Retinal pigment epithelial cell (primary cell): ENCODE measurements around the gene CORO7.
A peak's percentile ranks its signal among the peaks of the same experiment; 100 is the strongest.

Source experiments
- DNase-seq: peaks from one replicate; pipeline ENCODE4 v3.0.0-alpha.2; 2010; ENCODE audit warnings: low read depth
- H3K4me3 ChIP-seq: 2 replicates; pipeline ENCODE4 v1.5.1; 2011; ENCODE audit warnings: mild to moderate bottlenecking, low read length, control low read depth, moderate library complexity
- TF ChIP-seq, protein P1 (sequence below): conservative IDR thresholded peaks from 2 replicates; pipeline ENCODE4 v1.5.1; 2011; ENCODE audit warnings: low read depth, low read length, control low read depth, inconsistent platforms

Gene CORO7

DNA sequence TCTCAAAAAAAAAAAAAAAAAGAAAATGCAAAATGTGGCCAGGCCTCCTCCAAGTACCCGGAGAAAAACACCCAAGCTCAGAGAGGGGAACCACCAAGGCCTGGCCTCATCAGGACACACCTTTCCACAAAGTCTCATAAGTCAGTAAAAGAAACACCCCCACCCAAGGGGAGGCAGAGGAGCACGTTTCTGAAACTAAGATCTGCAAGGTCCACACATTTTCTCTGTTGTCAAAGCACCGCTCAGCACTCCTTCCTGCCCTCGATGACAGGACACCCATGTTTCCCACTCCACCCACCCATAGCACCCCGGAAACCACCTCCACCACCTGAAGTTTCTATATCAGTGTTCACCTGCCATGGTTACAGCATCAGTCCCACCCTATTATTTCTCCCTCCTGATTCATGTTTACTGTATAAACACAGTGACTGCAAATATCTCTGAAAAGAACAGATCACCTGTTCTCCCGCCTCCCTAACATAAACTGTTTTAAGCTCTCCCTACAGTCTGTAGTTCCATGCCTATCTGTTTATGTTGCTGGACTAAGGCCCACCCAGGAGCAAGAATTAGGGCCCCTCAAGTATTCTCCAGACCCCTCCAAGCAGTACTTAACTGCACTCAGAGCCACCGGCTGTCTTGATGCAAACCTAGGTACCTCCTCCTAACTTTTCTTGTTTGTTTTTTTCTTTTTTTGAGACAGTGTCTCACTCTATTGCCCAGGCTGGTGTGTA is 2.0 kb downstream of the CORO7 start:
- no peak for DNase-seq
- no peak overlapping the region for H3K4me3 ChIP-seq
- TF ChIP-seq, protein P1, sequence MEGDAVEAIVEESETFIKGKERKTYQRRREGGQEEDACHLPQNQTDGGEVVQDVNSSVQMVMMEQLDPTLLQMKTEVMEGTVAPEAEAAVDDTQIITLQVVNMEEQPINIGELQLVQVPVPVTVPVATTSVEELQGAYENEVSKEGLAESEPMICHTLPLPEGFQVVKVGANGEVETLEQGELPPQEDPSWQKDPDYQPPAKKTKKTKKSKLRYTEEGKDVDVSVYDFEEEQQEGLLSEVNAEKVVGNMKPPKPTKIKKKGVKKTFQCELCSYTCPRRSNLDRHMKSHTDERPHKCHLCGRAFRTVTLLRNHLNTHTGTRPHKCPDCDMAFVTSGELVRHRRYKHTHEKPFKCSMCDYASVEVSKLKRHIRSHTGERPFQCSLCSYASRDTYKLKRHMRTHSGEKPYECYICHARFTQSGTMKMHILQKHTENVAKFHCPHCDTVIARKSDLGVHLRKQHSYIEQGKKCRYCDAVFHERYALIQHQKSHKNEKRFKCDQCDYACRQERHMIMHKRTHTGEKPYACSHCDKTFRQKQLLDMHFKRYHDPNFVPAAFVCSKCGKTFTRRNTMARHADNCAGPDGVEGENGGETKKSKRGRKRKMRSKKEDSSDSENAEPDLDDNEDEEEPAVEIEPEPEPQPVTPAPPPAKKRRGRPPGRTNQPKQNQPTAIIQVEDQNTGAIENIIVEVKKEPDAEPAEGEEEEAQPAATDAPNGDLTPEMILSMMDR: no peak

DNA sequence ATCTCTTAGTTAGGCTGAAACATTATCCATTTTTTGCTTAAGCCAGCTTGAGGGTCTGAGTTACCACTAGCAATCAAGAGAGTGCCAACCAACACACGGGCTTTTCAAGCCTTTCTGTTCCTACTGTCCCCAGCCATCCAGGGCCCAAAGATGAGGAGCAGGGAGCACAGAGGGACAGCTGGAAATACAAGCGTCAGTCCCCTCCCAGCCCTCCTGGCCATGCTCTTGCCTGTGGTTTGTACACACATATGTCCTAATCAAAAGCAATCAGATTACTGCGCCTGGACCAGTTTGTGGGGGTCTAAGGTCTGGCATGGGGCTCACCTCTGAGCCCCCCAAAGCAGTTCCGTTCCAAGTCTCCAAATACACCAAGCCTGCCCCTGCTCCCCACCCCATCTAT is 3.5 kb downstream of the CORO7 start:
- no peak for DNase-seq
- H3K4me3 ChIP-seq: no peak overlapping the region
- TF ChIP-seq, protein P1: no peak

DNA sequence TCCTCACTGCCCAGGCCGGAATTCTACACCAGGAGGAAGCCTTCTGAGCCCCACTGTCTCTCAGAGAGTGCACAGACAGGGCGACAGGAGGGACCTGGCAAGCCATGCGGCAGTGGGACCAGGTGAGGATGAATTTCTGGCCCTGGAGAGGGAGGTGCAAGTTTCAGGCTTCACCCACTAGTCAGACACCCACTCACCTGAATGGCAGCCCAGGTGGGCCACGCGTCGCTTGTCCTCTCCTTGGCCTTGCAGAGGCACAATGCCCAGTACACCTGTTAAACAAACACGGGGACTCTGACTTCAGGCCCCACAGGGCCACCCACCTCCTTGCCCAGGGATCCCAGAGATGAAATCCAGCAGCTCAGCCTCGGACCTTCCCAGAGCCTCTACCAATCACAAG is 4.2 kb downstream of the CORO7 start:
- no peak overlapping the region for H3K4me3 ChIP-seq
- DNase-seq: no peak
- TF ChIP-seq, protein P1: no peak

DNA sequence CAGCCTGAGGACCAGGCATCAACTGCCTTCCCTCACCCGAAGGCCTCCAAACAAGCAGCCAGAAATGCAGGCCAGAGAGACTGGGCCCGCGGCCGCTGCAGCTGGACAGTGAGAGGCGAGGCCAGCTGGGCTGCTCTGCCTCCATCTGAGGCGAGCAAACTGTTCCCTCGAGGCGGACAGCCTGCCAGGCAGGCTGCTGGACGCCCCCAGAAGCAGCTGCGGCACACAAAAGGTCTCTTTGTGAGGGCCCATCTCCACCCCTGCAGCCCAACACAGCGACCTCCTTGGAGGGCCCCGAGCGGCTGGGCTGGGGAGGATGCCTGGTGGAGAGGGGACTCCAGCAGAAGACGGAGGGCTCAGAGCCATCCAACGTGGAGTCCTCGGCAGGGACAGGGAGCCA is 4.7 kb downstream of the CORO7 start:
- TF ChIP-seq, protein P1: no peak
- no peak overlapping the region for H3K4me3 ChIP-seq

DNA sequence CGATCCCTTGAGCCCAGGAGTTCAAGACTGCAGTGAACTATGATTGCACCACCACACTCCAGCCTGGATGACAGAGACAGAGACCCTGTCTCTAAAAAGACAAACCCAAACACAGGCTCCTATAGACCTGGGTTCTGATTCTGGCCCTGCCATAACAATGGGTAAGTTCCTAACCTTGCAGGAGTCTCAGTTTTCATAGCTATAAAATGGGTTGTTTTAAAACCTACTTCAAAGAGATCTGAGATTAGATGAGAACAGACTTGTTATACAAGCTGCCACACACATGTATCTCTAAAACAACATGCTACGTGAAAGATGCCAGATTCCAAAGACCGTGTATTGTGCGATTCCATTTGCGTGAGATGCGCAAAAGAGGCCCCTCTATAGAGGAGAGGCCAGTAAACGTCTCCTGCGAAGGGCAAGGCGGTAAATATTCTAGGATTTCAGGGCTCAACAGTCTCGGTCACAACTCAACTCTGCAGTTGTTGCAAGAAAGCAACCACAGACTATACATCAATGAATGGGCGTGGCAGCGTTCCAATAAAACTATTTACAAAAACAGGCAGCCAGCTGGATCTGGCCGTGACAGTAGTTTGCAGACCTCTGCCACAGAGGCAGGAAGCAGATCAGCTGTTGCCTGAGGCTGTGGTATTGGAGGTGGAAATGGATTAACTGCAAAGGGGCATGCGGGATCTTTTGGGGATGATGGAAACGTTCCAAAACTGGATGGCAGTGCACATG is 5.9 kb downstream of the CORO7 start:
- no peak overlapping the region for H3K4me3 ChIP-seq
- DNase-seq: no peak
- TF ChIP-seq, protein P1: no peak

More for the DNA sequence above, 4.7 kb downstream of the CORO7 start:
- DNase-seq: no peak

DNA sequence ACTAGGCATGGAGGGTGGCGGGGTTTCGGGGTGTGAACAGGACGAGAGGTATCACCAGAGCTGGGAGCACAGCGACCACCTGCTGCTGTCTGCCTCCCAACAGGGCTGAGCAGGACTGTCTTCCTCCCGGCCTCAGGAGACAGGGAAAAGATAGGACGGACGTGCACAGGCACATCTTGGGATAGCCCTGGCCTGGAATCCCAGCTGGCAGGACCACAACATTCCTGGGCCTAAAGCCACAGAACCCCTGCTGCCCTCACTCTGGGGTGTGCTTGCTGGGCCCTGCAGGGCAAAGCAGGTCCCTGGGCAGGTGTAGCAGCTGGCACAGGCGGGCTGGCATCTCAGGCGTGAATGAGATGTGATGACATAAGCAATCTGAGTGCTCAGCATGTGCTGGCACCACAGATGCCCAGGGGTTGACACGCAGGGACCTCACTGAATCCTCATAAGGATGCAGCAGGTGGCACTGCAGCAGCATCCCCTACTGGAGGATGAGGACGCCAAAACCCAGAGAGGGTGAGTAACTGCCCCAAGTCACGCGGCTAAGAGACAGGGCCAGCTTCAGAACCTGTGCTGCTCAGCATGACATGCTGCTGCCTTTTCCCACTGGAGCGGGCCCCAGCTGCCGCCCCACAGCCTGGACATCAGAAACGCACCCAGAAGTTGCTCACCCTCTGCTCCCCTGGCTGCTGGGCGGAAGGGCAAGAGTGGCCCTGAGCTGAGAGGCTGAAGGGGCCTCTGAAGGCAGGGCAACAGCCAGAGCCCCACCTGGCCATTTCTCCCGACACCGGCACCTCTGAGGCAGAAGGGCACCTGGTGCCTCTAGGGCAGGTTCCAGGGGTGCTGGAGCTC is 7.1 kb downstream of the CORO7 start:
- DNase-seq: no peak
- H3K4me3 ChIP-seq: no peak overlapping the region
- TF ChIP-seq, protein P1: peak; percentile 8
